Trophoblast cell (in vitro differentiated cells and primary cell): Measurements from ENCODE around the gene ADRM1.
A peak's percentile ranks its signal among the peaks of the same experiment; 100 is the strongest.

Source experiments
- DNase-seq, 2 donors: peaks; one replicate each; pipeline ENCODE4 v3.0.0-alpha.2; 2016
- H2AFZ ChIP-seq: 2 replicates; pipeline ENCODE4 v1.6.1; 2013; ENCODE audit warnings: low read length, moderate library complexity, mild to moderate bottlenecking; ENCODE audit not compliant: insufficient read depth, poor library complexity
- H2AK5ac ChIP-seq: 2 replicates; pipeline ENCODE4 v1.6.1; 2013; ENCODE audit warnings: mild to moderate bottlenecking, low read length
- H2BK120ac ChIP-seq: 2 replicates; pipeline ENCODE4 v1.6.1; 2013; ENCODE audit warnings: low read length, mild to moderate bottlenecking, moderate library complexity; ENCODE audit not compliant: insufficient read depth, poor library complexity
- H2BK12ac ChIP-seq: 2 replicates; pipeline ENCODE4 v1.6.1; 2013; ENCODE audit warnings: mild to moderate bottlenecking, low read length, moderate library complexity
- H2BK5ac ChIP-seq: 2 replicates; pipeline ENCODE4 v1.6.1; 2013; ENCODE audit warnings: low read length, low read depth, moderate library complexity, mild to moderate bottlenecking; ENCODE audit not compliant: poor library complexity
- H3K14ac ChIP-seq: 2 replicates; pipeline ENCODE4 v1.6.1; 2013; ENCODE audit warnings: mild to moderate bottlenecking, low read length
- H3K18ac ChIP-seq: 2 replicates; pipeline ENCODE4 v1.6.1; 2013; ENCODE audit warnings: mild to moderate bottlenecking, low read length
- H3K23ac ChIP-seq: 2 replicates; pipeline ENCODE4 v1.6.1; 2013; ENCODE audit warnings: low read length
- H3K27ac ChIP-seq: 2 replicates; pipeline ENCODE4 v1.5.1; 2013; ENCODE audit warnings: low read depth, mild to moderate bottlenecking, inconsistent platforms, low read length, moderate library complexity
- H3K27me3 ChIP-seq: 2 replicates; pipeline ENCODE4 v1.6.1; 2013; ENCODE audit warnings: inconsistent platforms, mild to moderate bottlenecking, low read length, moderate library complexity; ENCODE audit not compliant: insufficient read depth
- H3K36me3 ChIP-seq, 2 experiments: 1 replicate in 1 of 2; 2 replicates in 1 of 2; pipeline ENCODE4 v1.6.1; 2013; ENCODE audit warnings: low read length in 2 of 2, mild to moderate bottlenecking in 2 of 2, moderate library complexity in 1 of 2; ENCODE audit not compliant: insufficient read depth in 2 of 2, control insufficient read depth in 1 of 2
- H3K4ac ChIP-seq: 2 replicates; pipeline ENCODE4 v1.6.1; 2013; ENCODE audit warnings: low read depth, mild to moderate bottlenecking, low read length, moderate library complexity
- H3K4me1 ChIP-seq, 2 experiments: 1 replicate in 1 of 2; 2 replicates in 1 of 2; pipeline ENCODE4 v1.6.1; 2013; ENCODE audit warnings: low read length in 2 of 2, mild to moderate bottlenecking in 2 of 2, moderate library complexity in 1 of 2; ENCODE audit not compliant: insufficient read depth in 2 of 2, control insufficient read depth in 1 of 2
- H3K4me2 ChIP-seq: 2 replicates; pipeline ENCODE4 v1.6.1; 2013; ENCODE audit warnings: inconsistent platforms, mild to moderate bottlenecking, low read length, moderate library complexity
- H3K4me3 ChIP-seq: 2 replicates; pipeline ENCODE4 v1.5.1; 2013; ENCODE audit warnings: mild to moderate bottlenecking, low read depth, low read length, inconsistent platforms
- H3K79me1 ChIP-seq: one replicate; pipeline ENCODE4 v1.6.1; 2013; ENCODE audit warnings: low read length
- H3K79me2 ChIP-seq: 2 replicates; pipeline ENCODE4 v1.6.1; 2013; ENCODE audit warnings: low read length, mild to moderate bottlenecking; ENCODE audit not compliant: control insufficient read depth, insufficient read depth, poor library complexity
- H3K9ac ChIP-seq: 2 replicates; pipeline ENCODE4 v1.6.1; 2013; ENCODE audit warnings: mild to moderate bottlenecking, low read length
- H3K9me3 ChIP-seq: 2 replicates; pipeline ENCODE4 v1.6.1; 2013; ENCODE audit warnings: low read depth, mild to moderate bottlenecking, control low read depth, inconsistent platforms, low read length; ENCODE audit not compliant: insufficient read depth
- H4K12ac ChIP-seq: 2 replicates; pipeline ENCODE4 v1.6.1; 2013; ENCODE audit warnings: low read depth, mild to moderate bottlenecking, low read length, moderate library complexity
- H4K8ac ChIP-seq: 2 replicates; pipeline ENCODE4 v1.6.1; 2013; ENCODE audit warnings: low read depth, mild to moderate bottlenecking, low read length, moderate library complexity
- H4K91ac ChIP-seq: one replicate; pipeline ENCODE4 v1.6.1; 2013; ENCODE audit warnings: low read depth, mild to moderate bottlenecking, low read length, moderate library complexity
- WGBS: extraction: QIAGEN DNeasy Blood & Tissue Kit; methylation state at CpG from one replicate; pipeline ENCODE4 v1.1.7; 2013; ENCODE audit warnings: missing lambda C conversion rate; ENCODE audit not compliant: insufficient read length, insufficient coverage; ENCODE audit errors: extremely low coverage; 5-methylcytosine and 5-hydroxymethylcytosine counted together

ADRM1 gene

DNA sequence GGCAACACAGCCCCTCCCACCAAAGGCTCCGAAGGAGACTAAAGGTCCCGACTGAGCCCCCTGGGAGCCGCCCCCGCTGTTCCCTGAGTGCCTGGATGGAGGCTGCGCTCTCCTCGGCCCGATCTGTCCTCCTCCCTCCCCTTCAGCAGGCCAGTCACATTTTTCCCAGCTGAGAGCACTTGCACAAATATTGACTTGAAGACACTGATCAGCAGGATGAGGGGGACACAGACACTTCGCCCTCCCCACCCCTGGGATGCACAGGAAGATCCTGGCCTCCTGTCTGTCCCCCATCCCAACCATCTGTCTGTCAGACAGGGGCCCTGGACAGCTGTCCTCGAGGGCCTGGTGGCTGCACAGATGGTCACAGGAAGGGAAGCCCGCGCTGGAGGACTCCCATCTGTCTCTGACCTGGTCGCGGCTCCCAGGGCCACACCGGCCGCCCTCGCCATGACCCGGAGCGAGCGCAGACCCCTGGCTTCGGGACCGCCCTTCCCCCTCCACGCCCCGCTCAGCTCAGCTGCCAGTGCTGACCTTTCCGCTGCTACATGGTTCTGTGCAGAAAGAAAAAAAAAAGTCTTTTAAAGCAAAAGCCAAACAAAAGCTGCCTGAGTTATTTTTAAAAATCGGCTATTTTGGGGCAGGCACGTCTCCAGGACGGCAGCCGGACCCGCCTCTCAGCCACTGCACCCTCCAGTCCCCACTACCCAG is 53.2 kb downstream of the ADRM1 start:
- peak overlapping the region; percentile 12 for H4K8ac ChIP-seq
- H3K23ac ChIP-seq = no peak overlapping the region
- peaks cover 4% of the 10 kb centered on the region for H3K9me3 ChIP-seq
- H3K18ac ChIP-seq = no peak overlapping the region
- no peak overlapping the region for H2AK5ac ChIP-seq
- H3K79me2 ChIP-seq = peaks cover 47% of the 10 kb centered on the region
- no peak overlapping the region for H3K4me2 ChIP-seq
- no peak overlapping the region for H4K12ac ChIP-seq
- peak overlapping the region; percentile 45 for H4K91ac ChIP-seq
- no CpG with 5 or more reads among the region's 29 CpGs for WGBS
- no peak overlapping the region for H3K9ac ChIP-seq
- H3K27ac ChIP-seq = no peak overlapping the region
- no peak overlapping the region for H2BK5ac ChIP-seq
- H3K36me3 ChIP-seq = peaks cover 61 to 78% of the 10 kb centered on the region in 2 experiments
- H3K14ac ChIP-seq = no peak overlapping the region
- H3K79me1 ChIP-seq = peaks cover 13% of the 10 kb centered on the region
- peak overlapping the region; percentile 80 for H3K4ac ChIP-seq
- no peak overlapping the region for H2BK12ac ChIP-seq
- DNase-seq = no peak
- H2AFZ ChIP-seq = no peak overlapping the region
- no peak overlapping the region for H3K4me3 ChIP-seq
- H3K4me1 ChIP-seq = peaks cover 23 to 27% of the 10 kb centered on the region in 2 experiments
- H2BK120ac ChIP-seq = no peak overlapping the region
- H3K27me3 ChIP-seq = no peaks in the 10 kb centered on the region

- H3K14ac ChIP-seq = no peak overlapping the region
- H3K9me3 ChIP-seq = peaks cover 2% of the 10 kb centered on the region
- H4K91ac ChIP-seq = peak overlapping the region; percentile 48
- no peaks in the 10 kb centered on the region for H3K27me3 ChIP-seq
- no peak for DNase-seq
- peak overlapping the region; percentile 65 for H3K4ac ChIP-seq
- peak overlapping the region; percentile 9 for H3K27ac ChIP-seq
- peaks cover 19% of the 10 kb centered on the region for H3K79me1 ChIP-seq
- peaks cover 30 to 34% of the 10 kb centered on the region in 2 experiments for H3K4me1 ChIP-seq
- no peak overlapping the region for H4K12ac ChIP-seq
- H2AFZ ChIP-seq = no peak overlapping the region
- H3K79me2 ChIP-seq = peaks cover 54% of the 10 kb centered on the region
- H2BK120ac ChIP-seq = no peak overlapping the region
- H2BK5ac ChIP-seq = no peak overlapping the region
- no peak overlapping the region for H3K23ac ChIP-seq
- no peak overlapping the region for H4K8ac ChIP-seq
- H3K18ac ChIP-seq = no peak overlapping the region
- peaks cover 55 to 75% of the 10 kb centered on the region in 2 experiments for H3K36me3 ChIP-seq
- WGBS = no CpG with 5 or more reads among the region's 17 CpGs
- H3K9ac ChIP-seq = no peak overlapping the region
- no peak overlapping the region for H3K4me2 ChIP-seq
- no peak overlapping the region for H2BK12ac ChIP-seq
- H2AK5ac ChIP-seq = no peak overlapping the region
- H3K4me3 ChIP-seq = no peak overlapping the region
These were observed 53.9 kb downstream of the ADRM1 start for GRCh38 chr20:62356589-62357186.

GRCh38 chr20:62357187-62357667 is 54.4 kb downstream of the ADRM1 start:
- Histone ChIP-seq H3K14ac (no peak overlapping the region), H4K91ac (peak overlapping the region; percentile 48), H3K27ac (no peak overlapping the region), H3K9ac (no peak overlapping the region), H3K36me3 (peaks cover 53 to 74% of the 10 kb centered on the region in 2 experiments), H3K79me1 (peaks cover 22% of the 10 kb centered on the region), H3K4me2 (no peak overlapping the region), H4K8ac (no peak overlapping the region), H3K27me3 (no peaks in the 10 kb centered on the region), H3K4me3 (no peak overlapping the region), H4K12ac (no peak overlapping the region), H2BK5ac (no peak overlapping the region), H3K79me2 (peaks cover 57% of the 10 kb centered on the region), H3K18ac (no peak overlapping the region), H3K9me3 (peaks cover 4% of the 10 kb centered on the region), H2AFZ (no peak overlapping the region), H3K23ac (no peak overlapping the region), H2AK5ac (no peak overlapping the region), H3K4ac (peak overlapping the region; percentile 61), H2BK120ac (no peak overlapping the region), H2BK12ac (no peak overlapping the region), H3K4me1 (peaks cover 35 to 39% of the 10 kb centered on the region in 2 experiments)
- no peak for DNase-seq
- WGBS = no CpG with 5 or more reads among the region's 25 CpGs

GRCh38 chr20:62357681-62358080 is 54.9 kb downstream of the ADRM1 start:
- Histone ChIP-seq H2BK12ac (no peak overlapping the region), H2BK5ac (no peak overlapping the region), H3K9me3 (peaks cover 5% of the 10 kb centered on the region), H3K18ac (no peak overlapping the region), H4K91ac (no peak overlapping the region), H2BK120ac (no peak overlapping the region), H3K4me2 (no peak overlapping the region), H4K12ac (no peak overlapping the region), H3K4me3 (no peak overlapping the region), H3K14ac (no peak overlapping the region), H2AK5ac (no peak overlapping the region), H2AFZ (no peak overlapping the region), H3K23ac (no peak overlapping the region), H4K8ac (no peak overlapping the region), H3K27me3 (no peaks in the 10 kb centered on the region), H3K79me2 (peaks cover 61% of the 10 kb centered on the region), H3K9ac (no peak overlapping the region), H3K4me1 (peaks cover 40 to 44% of the 10 kb centered on the region in 2 experiments), H3K36me3 (peaks cover 52 to 70% of the 10 kb centered on the region in 2 experiments), H3K27ac (no peak overlapping the region), H3K4ac (peak overlapping the region; percentile 83), H3K79me1 (peaks cover 25% of the 10 kb centered on the region)
- no CpG with 5 or more reads among the region's 7 CpGs for WGBS
- no peak for DNase-seq
